Activated effector memory CD4-positive, alpha-beta T cell treated with Interleukin-2 at 50 U/mL for 16 hours (primary cell): ENCODE measurements around the gene CDK6.

Experiments used
- DNase-seq: peaks from one replicate; pipeline ENCODE4 v3.0.0-alpha.2; 2020

Gene CDK6

DNA sequence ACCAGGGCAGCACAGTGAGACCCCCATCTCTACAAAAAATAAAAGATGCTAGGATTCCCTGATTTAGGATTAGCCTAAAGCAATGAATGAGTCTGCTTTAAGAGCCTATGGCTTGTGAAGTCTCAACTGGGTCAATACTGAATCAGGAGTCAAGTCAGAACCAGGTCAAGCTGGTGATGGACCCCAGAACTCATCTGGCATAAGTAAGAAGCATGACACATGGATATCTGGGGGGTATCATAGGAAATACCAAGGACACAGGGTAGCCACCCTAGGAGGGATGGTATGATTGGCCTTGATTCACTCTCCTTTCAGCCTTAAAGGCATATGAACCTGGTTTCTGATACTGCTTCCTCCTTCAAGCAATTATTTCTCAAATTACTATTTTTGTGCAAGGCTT is 167.8 kb downstream of the CDK6 start:
- DNase-seq, result no peak

DNA sequence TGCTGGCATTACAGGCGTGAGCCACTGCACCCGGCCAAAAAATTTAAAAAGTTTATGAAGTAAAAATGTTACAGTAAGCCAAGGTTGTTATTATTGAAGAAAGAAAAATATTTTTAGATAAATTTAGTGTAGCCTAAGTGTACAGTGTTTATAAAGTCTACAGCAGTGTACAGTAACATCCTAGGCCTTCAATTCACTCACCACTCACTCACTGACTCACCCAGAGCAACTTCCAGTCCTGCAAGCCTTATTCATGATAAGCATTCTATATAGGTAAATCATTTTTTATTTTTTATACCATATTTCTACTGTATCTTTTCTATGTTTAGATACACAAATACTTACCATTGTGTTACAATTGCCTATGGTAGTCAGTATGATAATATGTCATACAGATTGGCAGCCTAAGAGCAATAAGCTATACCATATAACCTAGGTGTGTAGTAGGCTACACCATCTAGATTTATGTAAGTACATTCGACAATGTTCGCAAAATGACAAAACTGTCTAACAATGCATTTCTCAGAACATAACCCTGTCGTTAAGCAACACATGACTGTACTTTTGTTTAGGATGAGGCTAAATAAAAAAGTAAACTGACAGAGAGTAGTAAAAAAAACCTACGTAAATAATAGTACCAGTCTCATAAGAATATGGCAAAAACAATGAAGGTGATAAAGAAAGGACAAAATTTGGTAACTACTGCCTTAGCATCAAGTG is 168.4 kb downstream of the CDK6 start:
- no peak for DNase-seq

DNA sequence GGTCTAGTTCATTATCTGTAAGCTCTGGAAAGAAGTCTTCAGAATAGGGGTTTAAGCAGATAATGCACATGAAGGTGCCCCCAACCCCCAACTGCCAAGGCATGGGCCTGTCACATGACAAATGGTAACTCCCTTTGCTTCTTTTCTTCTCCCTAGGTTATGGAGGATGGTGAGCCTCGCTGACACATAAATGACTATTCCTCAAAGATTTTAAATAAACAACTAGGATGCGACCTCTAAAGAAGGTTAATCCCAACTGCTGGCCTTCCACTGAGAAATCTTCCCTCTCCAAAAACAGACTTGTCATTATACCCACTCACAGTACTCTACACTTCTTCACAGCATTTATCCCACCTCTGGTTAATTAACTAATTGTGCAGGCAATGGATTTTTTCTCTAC is 170.4 kb downstream of the CDK6 start:
- no peak for DNase-seq

DNA sequence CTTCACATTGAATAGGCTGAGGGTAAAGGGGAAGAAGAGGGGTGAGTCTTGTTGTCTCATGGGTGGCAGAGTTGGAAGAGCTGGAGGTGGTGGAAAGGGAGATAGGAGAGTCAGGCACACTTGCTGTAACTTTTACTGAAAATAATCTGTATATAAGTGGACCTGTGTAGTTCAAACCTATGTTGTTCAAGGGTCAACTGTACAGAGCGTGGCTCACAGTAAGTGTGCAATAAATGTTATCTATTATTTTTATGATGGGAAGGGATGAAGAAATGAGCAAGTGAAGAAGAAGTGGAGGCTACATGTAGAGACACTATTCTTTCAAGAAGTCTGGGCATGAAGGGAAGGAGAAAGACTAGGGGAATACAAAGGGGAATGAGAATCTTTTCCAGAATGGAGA is 174.7 kb downstream of the CDK6 start:
- no peak for DNase-seq

DNA sequence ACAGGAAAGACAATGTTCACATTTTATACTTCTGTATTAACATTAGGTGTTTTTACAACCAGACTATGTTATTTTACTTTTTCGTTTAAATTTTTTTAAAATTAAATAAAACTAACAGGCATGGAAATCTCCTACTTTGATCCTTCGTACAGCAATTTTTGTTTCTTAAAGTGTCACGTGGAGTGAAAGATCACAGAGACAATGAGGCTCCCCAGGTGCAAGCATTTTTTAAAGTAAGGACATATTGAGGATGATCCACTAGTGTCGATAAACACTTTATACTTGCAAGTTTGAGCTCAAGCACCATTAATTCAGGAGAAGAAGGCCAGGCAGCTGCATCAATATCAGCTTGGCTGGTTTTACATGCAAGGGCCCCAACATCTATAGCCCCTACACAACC is 177.7 kb downstream of the CDK6 start:
- DNase-seq, result no peak

DNA sequence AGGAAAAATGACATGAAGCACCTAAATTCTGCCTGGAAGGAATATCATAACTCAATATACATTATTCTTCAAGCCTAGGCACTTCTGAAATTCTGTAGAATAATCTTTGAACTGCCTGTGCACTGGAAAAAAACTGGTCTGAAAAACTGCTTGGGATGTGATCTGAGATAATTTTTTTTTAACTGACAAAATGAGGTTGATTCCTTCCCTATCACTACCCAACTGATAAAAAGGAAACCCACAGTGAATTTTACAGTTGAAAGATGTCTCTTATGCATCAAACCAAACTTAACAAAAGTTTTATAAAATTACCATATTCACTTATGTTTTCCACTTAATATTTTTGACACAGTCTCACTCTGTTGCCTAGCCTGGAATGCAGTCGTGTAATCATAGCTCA is 179.0 kb downstream of the CDK6 start:
- DNase-seq, result no peak

DNA sequence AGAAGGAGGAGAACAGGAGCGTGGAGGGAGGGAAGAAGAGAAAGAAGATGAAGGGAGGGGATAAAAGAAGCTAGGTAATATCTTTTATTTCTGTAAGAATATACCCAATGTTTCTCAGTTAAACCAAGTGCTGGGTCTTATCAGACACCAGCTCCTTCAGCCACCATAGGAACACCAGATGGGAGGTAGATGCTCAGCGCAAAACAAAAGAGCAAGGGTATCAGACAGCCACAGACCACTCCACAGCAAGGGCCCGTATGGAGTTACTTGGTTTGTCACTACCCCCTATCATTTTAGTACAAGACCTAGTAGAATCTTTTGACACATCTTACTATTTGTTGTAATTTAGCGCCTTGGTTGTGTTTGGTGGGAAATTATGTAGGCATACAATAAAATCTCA is 180.3 kb downstream of the CDK6 start:
- DNase-seq, result no peak

DNA sequence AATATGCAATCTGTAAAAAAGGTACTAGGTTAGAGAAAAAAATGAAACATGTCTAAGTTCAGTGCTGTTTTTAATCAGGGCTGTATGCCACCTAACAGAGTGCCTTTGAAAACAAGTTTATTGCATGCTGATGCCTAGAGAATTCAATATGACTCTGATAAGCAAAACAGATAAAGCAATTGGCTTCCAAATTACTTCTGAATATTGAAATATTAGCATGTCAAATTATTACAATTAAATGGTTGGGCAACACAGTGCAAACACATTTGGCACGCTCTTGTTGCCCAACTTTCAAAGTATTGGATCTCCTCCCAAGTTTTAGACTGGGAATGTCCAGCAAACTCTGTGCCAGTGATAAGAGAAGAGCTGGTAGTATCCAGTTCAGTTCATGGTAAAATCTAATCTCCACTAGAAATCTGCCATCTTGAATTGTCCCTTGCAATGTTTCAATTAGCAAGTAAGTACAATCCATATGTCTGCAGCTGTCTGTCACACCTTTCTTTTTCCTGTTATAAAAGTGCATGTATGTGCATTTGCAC is 181.0 kb downstream of the CDK6 start:
- DNase-seq, result no peak

DNA sequence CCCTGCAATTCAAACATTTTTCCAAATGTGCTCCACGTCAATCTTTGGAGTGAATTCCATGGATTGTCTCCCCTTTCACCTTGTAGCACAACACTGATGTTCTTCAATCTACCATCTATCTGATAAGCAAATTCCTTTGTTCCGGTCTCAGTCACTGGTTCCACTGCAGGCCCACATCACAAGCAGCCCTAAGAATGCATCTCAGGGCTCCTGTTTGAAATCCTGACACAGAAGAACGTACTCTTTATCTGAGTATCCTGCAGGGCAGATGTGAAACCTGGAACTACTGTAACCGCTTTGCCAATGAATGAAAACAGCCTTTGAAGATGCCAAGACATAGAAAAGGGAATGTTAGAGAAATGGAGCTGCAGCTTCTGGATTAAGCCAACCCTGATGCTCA is 183.2 kb downstream of the CDK6 start:
- DNase-seq, result no peak

DNA sequence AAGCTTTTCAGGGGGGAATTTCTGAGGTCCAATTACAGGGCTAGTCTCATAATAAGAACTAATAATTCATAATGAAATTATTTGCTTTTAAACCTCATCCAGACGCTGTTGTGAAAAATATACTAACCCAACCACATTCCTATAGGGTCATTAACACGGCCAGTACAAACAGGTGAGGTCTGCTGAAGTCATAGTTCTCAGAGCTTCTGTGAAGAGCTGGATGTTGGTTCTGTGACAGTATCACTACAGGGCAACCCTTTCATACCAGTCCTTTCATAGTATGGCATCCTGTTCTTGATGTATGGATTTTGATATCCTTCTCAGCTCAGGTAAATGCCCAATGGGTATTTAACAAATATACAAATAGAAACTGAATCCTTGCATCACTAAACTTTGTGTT is 183.8 kb downstream of the CDK6 start:
- DNase-seq, result no peak

DNA sequence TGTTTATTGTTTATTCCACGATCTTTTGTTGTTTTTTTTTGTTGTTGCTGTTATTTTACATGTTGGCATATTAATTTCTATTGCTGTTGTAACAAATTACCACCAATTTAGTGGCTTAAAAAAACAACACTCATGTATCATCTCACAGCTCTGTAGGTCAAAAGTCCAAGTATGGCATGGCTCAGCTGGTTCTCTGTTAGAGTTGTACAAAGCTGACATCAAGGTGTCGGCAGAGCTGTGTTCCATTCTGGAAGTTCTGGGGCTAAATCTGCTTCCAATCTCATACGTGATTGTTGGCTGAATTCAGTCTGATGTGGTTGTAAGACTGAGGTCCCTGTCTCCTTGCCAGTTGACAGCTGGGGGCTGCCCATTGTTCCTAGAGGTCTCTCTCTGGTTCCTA is 186.0 kb downstream of the CDK6 start:
- no peak for DNase-seq

DNA sequence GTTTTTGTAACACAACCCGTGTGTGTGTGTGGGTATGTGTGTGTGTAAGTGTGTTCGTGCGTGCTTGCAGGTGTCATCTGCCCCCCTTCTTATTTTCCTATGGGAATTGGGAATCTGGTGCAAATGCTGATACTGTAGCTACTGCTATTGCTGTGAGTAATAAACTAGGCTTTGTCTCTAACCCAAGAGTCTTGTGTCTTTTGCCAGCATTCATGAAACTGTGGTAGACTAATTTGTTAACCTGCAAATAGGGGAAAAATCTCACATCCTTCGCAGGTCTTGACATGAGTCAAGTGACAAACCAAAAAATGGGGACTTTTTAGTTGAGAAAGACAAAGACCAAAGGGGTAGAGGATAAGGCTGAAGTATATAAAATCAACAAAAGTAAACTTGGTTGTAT is 188.3 kb downstream of the CDK6 start:
- DNase-seq, result no peak

DNA sequence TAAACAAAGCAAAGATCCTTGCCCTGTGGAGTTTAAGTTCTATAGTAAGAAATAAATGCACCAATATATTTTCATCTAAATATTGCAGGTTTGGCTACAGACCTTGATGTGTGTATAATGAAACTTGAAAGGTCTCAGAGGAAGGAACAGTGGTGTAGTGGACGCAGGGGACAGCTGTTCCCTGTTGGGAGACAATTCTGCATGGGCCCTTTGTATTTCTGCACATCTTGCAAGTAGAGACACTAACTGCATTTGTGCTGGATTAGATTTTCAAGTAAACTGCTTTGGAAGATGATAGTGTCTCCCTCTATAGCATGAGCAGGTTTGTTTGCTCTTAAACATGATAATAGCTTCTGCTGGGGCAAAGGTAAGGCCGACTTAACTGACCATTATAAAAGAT is 188.7 kb downstream of the CDK6 start:
- DNase-seq, result no peak

DNA sequence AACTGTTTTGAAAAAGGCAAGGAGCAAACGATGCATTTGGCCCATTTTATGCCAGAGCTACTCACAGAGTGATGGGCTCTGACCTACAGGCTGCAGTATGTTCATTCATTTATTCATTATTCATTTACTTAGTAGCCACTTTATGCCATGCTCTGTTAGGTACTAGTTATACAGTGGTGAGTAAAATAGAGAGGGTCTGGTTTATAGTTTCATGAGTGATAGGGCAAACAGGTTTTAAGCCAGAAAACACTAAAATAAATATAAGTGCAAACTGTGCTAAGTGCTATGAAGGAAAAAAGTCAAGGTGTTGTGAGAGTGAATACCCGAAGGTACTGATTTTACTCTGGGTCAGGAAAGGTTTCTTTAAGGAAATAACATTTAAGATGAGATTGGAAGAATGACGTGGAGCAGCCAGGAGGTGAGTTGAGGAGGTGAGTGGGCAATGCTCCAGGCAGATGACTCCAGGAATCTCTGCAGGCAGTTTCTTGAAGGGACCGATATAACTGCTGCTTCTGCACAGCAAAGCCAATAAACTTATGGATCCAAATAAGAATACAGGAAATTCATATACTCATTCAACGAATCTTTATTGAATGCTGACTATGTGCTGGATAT is 189.3 kb downstream of the CDK6 start:
- DNase-seq, result no peak

DNA sequence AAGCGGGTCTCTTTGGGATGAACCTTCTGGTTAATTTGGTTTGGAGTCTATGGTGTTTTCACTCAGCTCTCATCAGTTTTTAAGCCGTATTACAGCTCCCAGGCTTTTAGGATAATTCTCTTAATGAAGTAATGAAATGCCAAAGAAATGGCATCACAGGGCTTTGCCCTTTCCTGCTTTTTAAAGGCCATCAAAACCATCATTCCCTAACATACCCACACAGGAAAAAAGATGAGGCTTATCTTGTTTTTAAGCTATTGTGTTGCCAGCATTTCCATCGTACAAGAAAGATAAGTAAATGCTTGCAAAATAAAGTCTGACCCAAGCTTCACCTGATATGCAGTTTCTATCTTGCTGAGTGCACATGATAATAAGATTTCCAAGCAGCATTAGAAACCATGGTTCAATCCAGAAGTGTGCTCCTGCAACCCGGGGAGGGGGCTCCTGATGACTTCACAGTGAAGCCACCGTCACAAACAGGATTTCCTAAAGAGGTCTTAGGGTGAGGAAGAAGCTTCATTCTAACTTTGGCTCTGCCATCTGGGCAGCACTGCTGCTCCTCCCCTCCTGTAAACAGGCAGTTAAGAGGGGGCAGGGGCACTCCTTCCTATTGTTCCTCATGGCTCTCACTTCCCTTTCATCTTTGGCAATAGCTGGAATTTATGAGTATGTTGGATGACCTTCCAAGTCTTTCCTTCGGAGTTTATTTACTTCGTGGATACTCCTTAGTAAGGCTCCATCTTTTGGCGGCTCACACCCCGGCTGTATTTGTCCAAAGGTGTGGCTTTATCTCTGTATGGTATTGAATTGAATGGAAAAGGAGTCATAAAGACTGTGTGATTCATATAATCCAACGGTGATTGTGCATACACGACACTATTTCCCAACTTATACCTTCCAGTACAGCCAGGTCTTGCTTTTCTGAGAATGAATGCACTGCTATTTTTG is 191.0 kb downstream of the CDK6 start:
- DNase-seq, result no peak

DNA sequence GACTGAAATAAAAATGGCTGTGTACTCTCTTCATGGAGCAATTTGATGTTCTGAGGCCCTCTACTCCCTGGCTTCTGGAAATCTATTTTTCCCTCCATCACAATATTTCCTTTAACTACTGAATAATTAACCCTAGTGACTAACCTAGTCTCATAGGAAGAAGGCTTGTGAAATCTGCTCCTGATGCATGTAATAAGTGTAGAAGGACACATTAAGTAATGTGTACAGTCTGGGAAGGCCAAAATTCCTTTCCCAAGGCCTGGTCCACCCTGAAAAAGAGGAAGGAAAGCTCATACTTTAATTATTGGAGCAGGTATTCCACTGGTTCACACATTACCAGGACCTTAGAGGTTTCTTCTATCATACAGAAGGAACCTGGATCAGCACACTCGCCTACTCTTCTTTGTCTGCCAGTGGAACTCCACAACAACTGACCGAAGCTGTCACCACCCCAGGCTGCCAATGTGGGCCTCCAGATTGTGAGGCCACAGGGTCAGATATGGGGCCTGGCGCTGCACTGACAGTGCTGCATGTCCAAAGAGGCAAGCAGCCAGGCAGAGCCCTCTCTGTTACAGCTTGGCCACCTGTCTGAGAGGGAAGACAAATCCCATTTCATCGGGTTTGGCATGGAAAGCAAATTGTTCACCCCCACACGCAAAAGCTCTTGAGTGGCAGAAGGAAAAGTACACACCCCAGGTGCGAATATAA is 191.8 kb downstream of the CDK6 start:
- no peak for DNase-seq

DNA sequence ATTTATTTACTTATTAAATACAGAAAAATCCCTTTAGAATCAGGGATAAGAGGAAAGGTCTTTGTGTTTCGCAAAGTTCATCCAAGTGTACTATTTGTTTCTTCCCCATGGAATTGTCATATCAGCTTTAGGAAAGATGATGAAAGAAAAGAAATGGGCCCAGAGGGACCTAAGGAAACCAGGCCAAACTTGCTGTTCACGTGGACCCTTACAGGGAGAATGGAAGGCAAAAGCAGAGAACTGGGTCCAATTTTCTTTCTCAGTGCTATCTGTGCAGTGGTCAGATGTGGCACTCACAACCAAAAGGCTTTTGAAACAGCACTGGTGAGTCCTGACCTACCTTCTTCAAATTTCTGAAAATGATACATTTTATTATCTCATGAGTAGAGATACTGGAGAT is 192.6 kb downstream of the CDK6 start:
- DNase-seq, result no peak

DNA sequence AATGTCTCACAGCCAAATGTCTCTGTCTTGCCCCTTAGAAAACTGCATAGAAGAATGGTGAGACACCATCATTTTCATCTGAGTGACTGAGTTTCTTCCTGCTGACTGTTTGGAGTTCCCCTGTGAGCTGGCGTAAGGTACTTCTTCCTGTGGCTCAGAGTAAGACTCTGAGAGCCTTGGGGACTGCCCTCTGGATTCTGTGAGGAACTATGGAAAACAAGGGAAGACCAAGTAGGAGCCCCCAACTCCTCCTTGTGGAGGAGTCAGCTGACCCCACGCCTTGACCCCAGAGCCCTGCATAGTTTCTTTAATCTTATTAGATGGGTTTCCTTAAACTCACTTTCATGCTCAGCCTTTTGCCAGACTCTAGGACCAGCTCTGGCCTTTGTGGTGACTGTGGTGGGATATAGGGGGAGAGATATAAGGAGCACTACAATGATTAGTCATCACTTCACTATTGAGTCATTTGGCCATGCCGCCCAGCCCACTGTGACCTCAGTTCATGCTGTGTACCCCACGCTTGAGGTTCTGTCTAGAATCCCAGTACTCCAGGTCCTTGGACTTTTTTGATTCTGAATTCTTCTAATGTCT is 194.4 kb downstream of the CDK6 start:
- DNase-seq, result peak; percentile 18

DNA sequence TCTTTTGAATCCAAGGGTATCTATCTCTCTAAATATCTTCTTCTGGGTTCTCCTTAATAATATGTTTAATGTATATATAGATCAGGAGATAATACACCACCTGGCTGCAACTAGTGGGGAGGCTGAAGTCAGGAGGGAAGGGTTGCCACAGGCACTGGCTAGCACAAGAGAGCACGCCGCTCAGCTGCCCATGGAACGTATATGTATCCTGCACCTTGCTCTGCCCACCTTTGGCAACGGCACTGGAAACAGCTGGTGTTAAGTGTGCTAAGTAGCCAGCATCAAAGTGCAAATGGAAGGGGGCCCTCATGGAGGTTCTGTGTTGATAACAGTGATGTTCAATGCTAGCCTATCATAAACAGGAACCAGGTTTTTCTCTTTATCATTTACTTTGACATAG is 196.4 kb downstream of the CDK6 start:
- no peak for DNase-seq

DNA sequence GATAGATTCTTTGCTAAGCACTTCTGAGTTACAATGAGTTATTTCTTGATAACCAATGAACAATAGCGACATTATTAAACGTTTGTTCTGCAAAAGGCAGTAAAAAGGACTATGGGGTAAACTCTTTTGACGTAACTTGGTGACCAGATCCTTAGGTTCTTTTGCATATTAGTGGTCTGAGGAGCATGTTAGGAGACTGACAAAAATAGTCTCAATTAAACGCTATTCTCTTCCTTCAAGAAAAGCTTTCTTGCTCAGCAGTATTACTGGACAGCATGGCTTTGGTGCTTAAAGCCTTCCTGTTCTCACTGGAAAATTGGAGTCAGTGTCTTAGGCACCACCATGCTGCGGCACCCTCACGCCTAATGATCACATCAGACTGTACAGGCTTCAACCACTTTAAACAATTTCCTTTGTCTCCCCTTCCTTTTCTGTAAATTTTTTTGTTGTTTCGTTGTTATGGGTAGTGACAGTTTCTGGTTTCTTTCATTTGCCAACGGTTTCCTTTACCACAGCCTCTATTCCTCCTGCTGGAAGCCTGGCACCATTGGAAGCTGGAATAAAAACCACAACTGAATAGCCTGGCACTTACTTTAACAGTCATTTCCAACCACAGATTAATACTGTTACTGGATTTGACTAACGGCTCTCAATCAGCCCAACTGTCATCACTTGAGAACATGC is 197.0 kb downstream of the CDK6 start:
- DNase-seq, result no peak

DNA sequence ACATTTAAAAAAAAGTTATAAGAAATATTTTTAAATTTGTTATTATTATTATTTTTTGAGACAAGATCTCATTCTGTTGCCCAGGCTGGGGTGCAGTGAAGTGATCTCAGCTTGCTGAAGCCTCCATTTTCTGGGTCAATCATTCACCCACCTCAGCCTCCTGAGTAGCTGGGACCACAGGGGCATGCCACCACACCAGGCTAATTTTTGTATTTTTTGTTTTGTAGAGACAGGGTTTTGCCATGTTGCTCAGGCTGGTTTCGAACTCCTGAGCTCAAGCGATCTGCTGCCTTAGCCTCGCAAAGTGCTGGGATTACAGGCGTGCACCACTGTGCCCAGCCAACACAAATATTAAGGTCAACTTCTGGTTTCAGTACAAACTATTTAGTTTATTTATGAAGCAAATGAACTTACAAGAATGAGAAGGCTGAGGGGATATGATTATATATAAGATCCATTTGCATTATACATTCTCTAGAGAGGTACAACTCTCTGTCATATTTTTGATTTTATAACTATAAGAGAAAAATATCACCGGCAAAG is 200.3 kb downstream of the CDK6 start:
- DNase-seq, result no peak

DNA sequence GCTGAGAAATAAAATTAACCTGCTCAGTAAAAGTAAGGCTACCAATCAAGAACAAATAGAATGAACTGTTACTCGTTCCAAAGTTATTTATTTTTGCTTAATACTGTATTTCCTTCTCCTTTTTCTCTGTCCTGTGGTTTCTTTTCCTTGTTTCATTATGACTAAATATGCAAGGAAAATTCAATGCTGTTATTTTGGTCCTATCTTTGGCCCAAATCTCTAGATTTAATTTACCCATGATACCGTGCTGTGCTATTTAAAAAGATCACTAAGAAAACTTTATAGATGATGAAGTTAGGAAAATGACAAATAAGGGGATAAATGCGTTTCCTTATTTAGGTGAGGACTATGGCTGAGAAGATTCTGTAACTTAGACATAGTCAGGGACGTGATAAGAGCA is 200.8 kb downstream of the CDK6 start:
- no peak for DNase-seq
